ENCODE measurements around the gene VSNL1.

Gene VSNL1

DNA sequence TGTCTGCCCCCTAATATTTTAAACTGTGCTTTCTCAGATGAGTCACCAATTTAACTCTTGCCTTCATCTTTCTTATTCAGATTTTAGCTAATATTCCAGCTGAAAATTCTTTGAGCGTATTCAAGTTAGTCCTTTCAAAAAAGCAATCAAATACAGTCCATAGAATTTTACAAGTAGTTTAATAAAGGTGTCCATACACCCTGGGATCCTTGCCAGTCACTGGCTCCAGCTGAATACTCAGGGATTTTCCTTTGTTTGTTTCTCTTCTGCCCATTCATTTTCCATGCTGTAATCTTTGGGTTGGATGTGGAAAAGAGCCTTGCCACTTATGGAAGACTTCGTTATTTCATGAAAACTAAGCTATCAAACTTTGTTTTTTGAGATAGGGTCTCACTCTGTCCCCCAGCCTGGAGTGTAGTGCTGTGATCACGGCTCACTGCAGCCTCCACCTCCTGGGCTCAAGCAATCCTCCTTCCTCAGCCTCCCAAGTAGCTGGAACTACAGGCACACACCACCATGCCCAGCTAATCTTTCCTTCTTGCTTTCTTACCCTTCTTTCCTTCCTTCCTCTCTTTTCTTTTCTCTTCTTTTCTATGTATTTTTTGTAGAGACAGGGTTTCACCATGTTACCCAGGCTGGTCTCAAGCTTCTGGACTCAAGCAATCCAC, 34.0 kb downstream of the VSNL1 start:
- no peak for DNase-seq
- in situ Hi-C loops (cut with HindIII; ENCODE audit: low pct_ligation_motif_present, low pct_unique_long_range_greater_than_20kb, low sequenced_read_pairs): no loop called here

DNA sequence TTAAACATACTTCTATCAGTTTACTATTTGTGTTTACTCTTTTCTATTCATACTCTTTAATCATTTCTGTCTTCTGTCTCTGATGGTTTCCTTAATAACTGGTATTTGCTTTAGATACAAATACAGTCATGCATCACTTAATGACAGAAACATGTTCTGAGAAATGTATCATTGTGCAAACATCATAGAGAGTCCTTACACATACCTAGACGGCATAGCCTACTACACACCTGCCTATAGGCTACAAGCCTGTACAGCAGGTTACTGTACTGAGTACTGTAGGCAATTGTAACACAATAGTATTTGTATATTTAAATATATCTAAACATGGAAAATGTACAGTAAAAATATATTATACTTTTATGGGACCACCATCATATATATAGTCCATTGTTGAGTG, 36.3 kb downstream of the VSNL1 start:
- no peak for DNase-seq
- in situ Hi-C loops (cut with HindIII; ENCODE audit: low pct_ligation_motif_present, low pct_unique_long_range_greater_than_20kb, low sequenced_read_pairs): no loop called here

DNA sequence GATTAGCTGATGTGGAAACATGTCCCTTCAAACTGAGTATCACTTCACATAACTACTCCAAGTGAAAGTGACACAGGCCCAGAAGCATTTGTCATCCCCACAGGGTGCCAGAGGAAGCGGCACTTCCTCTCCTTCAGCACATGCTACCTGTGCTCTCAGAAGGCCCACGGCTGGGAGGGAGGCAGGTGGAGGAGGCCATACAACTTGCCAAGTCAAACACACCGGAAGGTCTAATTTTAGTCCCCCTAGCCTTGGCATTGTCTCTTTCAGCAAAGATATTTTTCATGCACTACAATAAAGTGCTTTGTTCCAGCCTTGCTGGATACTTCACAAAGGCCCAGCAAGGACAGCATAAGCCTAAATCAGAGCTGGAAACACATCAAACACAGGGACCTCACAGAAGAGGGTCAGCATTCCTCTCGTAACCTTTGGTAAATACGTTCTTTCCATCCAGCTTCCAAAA, 38.0 kb downstream of the VSNL1 start:
- no peak for DNase-seq
- in situ Hi-C loops (cut with HindIII; ENCODE audit: low pct_ligation_motif_present, low pct_unique_long_range_greater_than_20kb, low sequenced_read_pairs): no loop called here

DNA sequence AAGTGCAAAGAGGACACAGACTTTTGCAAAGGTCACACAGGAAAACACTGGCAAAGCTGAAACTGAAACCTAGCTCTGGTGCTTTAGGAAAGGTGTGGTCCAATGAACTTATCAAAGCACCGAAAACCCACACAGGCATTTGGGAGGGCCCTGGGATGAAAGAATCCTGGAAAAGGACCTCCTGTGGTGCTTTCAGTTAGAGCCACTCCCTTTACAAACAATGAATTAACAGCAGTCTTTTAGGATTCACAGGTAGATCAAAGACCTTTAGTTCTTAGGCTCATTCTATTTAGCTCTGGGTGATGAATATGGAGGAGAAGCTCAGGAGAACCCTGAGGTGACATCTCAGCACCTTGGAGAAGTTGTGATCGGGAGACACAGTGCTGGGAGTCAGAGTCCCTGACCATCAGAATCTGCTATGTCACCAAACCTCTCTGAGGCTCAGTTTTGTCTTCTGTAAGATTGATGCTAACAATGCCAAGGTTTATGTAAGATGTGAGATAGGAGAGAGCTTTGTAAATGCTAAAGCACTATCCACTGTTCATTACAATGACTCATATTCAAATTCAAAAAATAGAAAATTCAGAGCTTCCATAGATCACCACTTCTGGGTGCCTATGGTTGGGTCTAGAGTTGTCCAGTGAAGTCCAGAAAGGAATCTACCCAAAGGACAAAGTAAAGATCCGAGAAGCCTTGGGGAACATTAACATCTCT, 39.3 kb downstream of the VSNL1 start:
- in situ Hi-C loops (cut with HindIII; ENCODE audit: low pct_ligation_motif_present, low pct_unique_long_range_greater_than_20kb, low sequenced_read_pairs): no loop called here
- DNase-seq: no peak

DNA sequence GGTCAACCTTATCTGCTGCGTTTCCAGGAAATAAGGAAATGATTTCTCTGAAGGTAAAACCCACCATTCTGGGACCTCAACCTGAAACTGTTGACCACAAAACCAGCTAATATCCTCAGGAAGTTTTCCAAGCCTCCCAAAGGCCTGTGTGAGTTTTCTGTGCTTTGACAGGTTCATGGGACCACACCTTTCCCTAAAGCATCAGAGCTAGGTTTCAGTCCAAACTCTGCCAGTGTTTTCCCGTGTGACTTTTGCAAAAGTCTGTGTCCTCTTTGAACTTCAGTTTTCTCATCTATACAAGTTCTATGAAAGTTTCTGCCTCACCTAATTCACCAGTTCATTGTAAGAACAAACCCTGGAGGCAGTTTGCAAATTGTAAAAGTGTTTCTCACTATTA, 39.8 kb downstream of the VSNL1 start:
- no peak for DNase-seq
- in situ Hi-C loops (cut with HindIII; ENCODE audit: low pct_ligation_motif_present, low pct_unique_long_range_greater_than_20kb, low sequenced_read_pairs): no loop called here

DNA sequence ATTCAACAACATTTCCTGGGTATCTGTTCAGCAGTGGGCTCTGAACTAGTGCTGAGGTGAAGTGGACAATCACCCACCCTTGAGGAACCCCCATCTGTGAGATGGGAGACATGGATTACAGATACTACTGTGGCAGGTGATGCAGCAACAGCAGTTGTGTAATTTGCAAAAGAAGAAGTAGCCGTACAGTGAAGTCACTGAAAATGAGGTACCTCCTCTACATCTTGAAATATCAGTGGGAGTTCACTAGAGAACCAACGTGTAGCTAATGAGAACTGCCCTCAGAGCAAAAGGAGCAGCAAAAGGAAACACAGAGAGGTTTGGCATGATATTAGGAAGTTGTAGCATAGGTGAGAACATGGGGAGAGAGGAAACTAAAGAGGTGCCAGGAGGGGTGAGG, 41.3 kb downstream of the VSNL1 start:
- in situ Hi-C loops (cut with HindIII; ENCODE audit: low pct_ligation_motif_present, low pct_unique_long_range_greater_than_20kb, low sequenced_read_pairs): no loop called here

DNA sequence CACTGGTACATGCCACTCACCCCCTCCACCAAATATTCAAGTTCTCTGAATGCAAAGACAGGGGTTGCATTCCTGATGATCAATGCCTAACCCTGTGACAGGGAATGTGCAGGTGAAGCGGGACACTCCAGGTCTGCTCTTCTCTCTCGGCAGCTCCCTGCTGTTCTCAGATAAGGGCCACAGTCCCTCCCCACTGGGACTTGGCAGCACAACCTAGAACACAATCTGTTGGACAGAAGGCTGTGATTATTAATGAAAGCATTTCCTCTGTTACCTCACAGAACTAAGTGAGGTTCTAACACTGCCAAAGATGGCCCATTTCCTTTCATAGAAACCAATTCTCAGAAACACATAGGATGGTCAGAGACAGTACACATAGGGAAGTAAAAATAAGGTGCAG, 42.7 kb downstream of the VSNL1 start:
- in situ Hi-C loops (cut with HindIII; ENCODE audit: low pct_ligation_motif_present, low pct_unique_long_range_greater_than_20kb, low sequenced_read_pairs): no loop called here
- no peak for DNase-seq

More for the DNA sequence above, 41.3 kb downstream of the VSNL1 start:
- no peak for DNase-seq

DNA sequence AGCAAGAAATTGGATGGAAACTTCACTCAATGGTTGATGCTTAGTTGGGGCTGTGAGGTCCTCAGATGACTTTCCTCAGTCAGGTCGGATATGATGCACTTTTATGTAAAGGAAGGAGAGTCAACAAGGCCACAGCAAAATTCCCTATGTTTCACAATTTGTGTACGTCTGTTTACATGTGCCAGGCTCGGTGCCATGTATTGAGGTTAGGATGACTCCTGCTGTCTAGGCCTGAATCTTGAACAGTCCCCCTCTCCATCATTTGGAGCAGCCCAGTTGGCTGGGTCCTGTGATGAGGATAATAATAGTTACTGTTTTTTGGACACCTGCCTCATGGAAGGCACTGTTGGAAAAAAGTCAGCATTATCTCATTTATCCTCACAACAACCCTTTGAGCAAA, 43.1 kb downstream of the VSNL1 start:
- no peak for DNase-seq
- in situ Hi-C loops (cut with HindIII; ENCODE audit: low pct_ligation_motif_present, low pct_unique_long_range_greater_than_20kb, low sequenced_read_pairs): no loop called here

DNA sequence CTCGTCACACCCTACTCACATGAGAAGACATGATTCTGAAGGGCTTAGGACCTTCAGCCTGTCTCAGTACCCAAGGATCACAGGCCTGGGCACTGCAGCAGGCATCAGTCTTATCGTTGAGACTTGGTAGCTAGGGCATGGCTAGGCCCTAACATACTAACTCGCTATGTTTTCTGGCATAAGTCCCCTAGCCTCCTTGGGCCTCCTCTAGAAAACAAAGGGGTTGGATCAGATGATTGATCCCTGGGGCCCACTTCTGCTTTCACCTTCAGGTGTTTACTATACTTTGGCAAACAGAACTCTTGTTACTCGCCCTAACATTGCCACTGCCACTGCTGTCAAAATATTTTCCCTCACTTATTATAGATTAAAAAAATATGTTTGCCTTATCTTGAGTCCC, 44.2 kb downstream of the VSNL1 start:
- in situ Hi-C loops (cut with HindIII; ENCODE audit: low pct_ligation_motif_present, low pct_unique_long_range_greater_than_20kb, low sequenced_read_pairs): no loop called here
- no peak for DNase-seq

DNA sequence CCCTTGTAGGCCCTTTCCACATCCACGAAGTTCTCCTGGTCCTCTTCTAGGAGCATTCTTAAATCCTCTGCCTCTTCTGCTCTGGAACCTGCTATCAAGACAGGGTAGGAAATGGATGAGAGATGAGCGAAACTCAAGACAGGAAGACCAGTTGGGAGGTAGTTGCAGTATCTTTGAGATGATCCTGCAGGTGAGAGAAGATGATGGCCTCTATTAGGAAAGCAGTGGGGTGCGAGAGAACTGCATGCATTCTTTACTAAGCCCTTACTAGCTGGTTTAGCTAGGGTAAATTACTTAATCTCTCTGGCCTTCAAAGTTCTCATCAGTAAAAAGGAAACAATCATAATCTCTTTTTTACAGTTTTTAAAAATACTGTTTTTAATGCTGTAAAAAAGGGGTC, 47.0 kb downstream of the VSNL1 start:
- in situ Hi-C loops (cut with HindIII; ENCODE audit: low pct_ligation_motif_present, low pct_unique_long_range_greater_than_20kb, low sequenced_read_pairs): no loop called here
- no peak for DNase-seq

DNA sequence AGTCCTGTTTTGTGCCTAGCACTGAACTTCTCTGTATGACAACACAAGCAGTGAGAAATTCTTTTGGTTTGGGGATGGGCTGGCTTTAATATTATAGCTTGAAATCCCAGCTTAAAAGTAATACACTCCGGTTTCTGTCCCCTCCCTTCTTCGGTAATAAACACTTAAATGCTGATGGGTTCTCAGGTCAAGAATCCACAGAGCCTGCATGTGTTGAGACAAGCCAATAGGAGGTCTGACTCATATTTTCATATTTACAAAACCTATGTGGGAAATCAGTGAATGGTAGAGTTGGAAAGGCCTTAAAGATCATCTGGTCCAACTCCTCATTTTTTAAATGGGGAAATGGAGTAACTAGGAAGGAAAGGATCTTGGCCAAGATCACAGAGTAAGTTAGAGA, 47.5 kb downstream of the VSNL1 start:
- in situ Hi-C loops (cut with HindIII; ENCODE audit: low pct_ligation_motif_present, low pct_unique_long_range_greater_than_20kb, low sequenced_read_pairs): no loop called here
- no peak for DNase-seq

DNA sequence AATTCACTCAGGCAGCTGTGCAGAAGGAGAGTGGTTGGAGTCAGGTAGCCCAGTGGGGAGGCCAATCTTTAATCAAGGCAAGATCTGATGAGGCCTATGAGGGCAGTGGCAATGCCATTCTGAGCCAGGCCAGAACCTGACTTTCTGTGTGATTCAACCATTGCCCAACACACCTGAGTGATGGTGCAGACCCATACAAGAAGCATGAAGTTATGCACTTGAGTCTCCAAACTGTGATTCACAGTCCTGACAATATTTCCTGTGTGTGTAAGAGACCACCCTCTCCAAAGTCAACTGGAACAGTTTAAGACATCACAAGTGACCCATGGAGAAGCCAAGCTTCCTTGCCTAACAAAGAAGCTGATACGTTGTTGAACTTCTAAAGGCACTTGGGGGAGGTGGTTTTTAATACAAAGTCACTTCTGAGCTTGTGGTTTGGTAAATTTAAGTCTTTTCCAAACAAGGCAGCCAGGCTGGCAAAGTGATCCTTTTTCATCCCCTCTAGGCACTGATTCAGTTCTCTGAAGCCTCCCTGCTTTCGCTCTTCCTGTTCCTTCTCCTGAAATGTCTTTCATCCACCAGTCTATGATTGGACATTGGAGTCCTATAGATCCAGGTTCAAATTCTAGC, 49.0 kb downstream of the VSNL1 start:
- no peak for DNase-seq
- in situ Hi-C loops (cut with HindIII; ENCODE audit: low pct_ligation_motif_present, low pct_unique_long_range_greater_than_20kb, low sequenced_read_pairs): no loop called here

DNA sequence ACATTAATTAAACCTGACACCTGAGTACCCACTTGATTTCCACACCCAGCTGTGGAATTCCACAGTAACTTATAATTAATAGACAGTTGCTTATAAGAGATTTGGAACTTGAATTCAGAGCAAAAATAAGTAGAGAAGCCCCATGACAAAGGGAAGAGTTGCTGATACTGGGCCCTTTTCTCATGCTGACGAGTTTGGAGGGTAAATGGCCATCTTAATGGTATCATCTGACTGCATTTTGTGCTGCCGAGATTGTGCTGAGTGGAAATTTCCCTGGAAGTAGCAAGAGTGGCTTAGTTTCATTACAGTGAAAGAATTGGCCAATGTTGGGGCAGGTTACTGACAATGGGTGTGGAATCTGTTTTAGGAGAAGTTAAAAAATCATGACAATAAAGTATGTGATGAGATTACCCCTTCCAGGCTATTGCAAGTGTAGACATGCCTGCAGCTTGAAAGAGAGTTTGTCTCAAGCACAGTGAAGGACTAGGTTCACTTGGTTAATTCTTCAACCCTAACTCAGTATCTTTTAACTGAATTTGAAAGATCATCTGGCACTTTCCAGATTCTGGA, 49.9 kb downstream of the VSNL1 start:
- DNase-seq: no peak
- in situ Hi-C loops (cut with HindIII; ENCODE audit: low pct_ligation_motif_present, low pct_unique_long_range_greater_than_20kb, low sequenced_read_pairs): no loop called here

DNA sequence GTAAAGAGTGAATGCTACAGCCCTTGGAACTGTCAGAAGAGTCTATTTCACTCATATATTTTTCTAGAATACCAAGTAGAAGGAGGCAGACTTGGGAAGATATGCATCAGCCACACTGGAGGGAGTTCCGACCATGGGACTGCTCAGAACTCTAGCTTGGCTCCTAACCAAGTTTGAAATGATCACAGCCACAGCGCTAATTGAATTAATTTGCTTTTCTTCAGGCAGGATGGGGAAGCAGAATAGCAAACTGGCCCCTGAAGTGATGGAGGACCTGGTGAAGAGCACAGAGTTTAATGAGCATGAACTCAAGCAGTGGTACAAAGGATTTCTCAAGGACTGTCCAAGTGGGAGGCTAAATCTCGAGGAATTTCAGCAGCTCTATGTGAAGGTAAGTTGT, 51.4 kb downstream of the VSNL1 start:
- in situ Hi-C loops (cut with HindIII; ENCODE audit: low pct_ligation_motif_present, low pct_unique_long_range_greater_than_20kb, low sequenced_read_pairs): no loop called here
- no peak for DNase-seq

DNA sequence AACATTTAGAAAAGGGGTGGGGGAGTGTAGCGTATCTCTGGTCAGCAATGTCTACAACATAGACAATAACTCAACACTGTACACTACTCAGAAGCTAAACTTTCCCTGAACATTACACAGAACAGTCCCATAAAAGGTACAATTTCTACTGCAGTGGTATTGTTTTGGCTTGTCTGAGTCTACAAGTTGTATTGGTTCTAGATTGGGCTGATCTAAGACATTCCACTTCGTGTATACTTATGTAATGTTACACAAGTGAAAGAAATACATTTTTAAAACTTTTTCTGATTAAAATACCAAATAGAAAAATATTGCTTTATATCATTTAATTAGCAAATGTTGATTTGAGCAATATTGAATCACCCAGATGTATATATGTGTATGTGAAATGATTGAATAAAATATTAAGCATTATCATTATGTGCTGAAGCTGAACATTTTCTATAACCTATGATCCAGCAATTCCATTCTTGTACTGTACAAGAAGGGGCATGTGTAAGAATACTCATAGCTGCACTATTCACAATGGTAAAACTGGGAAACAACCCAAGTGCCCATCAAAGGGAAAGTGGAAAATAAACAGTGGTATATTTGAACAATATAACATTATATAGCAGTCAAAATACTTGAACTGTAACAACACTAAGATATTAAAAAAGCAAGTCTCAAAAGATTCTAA, 52.4 kb downstream of the VSNL1 start:
- DNase-seq: no peak

DNA sequence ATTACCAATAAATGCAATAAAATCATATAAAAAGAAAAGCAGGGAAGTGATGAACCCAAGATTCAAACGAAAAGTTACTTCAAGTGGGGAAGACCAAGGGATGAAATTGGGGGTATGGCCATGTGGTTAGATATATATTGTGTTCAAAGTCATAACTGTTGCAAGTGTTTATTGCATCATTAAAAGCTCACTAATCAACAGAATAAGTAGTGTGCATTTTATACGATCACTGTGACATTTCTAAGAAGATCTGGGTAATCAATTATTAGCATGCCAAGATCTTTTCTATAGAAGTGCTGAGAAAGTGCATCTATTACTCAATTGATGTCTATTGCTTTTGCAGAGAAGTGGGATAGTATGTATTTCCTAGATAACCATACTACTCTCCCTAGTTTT, 52.9 kb downstream of the VSNL1 start:
- DNase-seq: no peak
- in situ Hi-C loops (cut with HindIII; ENCODE audit: low pct_ligation_motif_present, low pct_unique_long_range_greater_than_20kb, low sequenced_read_pairs): no loop called here

More for the DNA sequence above, 52.4 kb downstream of the VSNL1 start:
- in situ Hi-C loops (cut with HindIII; ENCODE audit: low pct_ligation_motif_present, low pct_unique_long_range_greater_than_20kb, low sequenced_read_pairs): no loop called here

DNA sequence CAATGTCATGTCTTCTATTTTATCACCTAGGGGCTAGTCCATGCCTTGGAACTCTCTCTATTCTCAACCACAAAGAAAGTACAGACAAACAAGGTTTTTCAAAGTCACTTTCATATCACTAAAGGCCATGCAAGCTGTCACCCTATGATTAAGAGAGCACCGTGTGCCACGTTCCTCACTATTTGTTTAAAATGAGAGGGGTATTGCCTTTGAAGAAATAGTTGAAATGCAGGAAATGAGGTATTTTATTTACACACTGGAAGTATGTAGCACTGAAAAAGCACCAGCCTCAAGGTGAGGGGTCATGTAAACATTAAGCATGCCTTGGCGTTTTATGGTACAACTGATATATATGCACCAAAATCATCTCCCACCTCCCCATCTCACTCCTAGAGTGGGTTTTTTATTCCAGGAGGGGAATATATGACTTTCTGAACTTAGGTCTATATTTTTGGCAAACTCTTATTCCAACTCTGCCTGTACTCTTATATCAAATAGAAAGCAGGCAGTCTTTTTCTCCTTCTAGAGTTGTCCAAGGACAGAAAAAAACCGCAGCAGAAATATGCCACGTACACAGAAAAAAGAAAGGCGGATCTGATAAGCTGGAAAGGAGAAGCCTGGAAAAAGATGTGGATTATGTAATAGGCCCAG, 53.5 kb downstream of the VSNL1 start:
- DNase-seq: no peak
- in situ Hi-C loops (cut with HindIII; ENCODE audit: low pct_ligation_motif_present, low pct_unique_long_range_greater_than_20kb, low sequenced_read_pairs): no loop called here

DNA sequence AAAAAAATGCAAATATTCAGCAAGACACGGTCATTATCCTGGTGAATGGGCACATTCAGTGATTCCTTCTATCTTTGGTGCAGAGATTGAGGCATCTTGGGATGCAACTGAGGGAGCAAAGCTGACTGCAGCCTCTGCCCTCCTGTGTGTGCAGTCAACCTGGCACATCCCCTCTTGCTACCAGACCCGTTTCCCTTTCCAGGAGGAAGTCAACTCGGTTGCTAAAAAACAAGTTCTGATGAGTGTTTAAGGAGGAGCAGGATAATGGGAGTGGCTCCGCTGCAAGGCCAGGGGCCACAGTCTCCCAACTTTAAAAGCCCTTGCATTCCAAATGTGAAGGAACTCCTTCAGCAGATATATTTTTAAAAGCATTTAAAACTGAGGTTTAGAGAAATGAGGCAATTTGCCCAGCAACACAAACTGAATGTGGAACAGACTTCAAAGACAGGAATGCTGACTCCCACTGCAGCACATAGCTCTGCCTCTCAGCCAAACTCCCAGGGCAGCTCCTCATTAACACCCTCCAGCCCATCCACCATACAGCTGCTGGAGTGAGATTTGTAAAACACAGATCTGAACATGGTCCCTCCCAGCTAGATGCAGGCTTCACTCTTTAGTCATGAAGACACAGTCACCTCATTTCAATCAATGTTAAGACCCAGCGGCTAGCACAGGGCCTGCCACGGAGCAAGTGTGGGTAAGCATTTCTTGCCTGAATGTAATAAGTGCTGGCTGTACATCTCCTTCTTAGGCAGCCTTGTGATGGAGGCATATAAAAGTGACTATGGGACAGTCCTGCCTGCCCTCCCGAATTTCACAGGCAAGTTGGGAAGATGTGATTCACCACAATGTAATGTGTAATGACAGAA, 54.3 kb downstream of the VSNL1 start:
- in situ Hi-C loops (cut with HindIII; ENCODE audit: low pct_ligation_motif_present, low pct_unique_long_range_greater_than_20kb, low sequenced_read_pairs): no loop called here
- DNase-seq: no peak
